Urothelium cell line (cell line): ENCODE data around the gene PPP2R5E.

Experiments
- DNase-seq: peaks from one replicate; pipeline ENCODE4 v3.0.0; 2011; ENCODE audit warnings: low spot score, mixed read lengths
- FAIRE-seq: peaks from 2 replicates; lab custom pipeline; 2011; peaks lifted over from hg19 to GRCh38; lab: Jason Lieb, UNC

PPP2R5E gene

DNA sequence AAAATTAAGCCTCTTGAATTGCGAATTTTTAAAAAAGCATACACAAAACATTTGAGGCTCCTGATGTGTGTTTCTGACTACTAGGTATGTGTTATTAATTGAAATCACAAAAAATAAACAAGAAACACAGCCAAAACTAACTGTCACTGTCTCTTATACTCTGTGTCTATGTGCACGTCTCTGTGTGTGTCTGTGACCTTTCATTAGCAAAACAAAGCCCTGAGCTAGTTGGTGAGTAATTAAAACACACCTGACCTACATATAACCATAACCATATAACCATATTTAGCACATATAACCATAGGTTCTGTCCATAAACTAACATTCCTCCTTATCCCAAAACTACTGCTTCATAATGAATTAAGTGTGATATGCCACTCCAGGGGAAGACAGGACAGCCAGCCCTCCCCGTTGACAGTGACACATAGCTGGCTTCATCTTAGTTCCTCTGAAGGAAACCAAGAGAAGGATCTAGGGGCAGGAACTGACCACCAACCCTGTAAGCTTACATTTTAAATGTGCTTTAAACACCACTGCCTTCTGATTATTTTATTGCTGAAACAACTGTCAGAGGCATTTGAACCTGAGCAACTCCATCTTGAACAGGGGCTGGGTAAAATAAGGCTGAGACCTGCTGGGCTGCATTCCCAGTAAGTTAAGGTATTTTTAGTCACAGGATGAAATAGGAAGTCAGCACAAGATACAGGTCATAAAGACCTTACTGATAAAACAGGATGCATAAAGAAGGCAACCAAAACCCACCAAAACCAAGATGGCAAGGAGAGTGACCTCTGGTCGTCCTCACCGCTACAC lies 106.7 kb downstream of the PPP2R5E start:
- FAIRE-seq (peak; percentile 76), DNase-seq (no peak)

DNA sequence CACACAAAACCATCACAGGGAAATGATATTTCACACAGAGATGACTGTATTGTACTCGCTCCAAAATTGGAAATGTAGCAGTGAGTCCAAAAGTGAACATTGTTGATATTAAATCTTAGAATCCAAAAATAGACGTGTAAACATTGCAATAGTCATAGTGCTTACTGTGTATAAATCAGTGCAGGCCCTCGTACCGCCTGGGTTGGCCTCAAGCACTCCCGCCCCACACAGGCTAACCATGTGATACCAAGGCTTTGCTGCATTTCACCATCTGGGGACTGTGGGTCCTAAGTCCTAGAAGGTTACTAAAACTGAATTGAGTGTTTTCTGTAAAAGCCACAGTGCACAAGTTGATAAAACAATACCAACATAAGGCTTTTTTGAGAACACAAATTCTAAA lies 107.3 kb downstream of the PPP2R5E start:
- DNase-seq: no peak
- FAIRE-seq: no peak

DNA sequence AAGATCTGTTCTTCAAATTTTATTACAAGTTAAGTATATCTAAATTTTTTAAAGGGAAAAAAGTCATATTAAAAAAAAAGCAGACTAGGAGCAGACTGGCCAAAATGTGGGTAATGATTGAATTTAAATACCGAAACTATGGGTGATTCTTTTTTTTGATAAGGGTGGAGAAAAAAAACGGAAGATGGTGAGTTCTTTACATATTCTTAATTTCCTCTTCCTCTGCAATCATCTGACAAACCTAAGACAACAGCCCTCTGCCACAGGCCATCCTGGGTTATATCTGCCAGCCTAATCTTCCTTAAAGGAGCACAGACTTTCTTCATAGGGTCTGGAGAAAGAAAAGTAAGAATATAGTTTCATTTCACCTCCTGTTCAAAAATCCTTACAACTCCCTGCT lies 108.0 kb downstream of the PPP2R5E start:
- no peak for FAIRE-seq
- DNase-seq: no peak

DNA sequence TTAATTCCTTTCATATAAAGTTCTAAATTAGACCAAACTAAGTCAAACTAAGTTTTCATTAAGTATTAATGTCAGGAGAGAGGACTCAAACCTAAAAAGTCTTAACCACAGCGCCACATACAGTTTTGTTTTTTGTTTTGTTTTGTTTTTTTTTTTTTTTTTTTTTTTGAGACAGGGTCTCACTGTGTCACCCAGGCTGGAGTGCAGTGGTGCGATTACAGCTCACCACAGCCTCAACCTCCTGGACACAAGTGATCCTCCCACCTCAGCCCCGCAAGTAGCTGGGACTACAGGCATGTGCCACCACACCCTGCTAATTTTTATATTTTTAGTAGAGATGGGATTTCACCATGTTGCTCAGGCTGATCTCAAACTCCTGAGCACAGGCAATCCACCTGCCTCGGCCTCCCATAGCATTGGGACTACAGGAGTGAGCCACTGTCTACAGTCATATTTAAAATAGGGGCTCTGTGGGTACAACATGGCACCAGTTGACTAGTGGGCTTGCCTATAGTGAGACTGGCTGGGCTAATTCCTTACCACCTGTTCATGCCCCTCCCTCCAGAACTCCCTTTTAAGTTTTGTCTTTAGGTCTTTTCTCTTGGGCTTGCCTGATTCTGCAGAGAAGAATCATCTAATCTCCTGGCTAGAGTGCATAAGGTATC lies 110.2 kb downstream of the PPP2R5E start:
- FAIRE-seq: peak; percentile 62

DNA sequence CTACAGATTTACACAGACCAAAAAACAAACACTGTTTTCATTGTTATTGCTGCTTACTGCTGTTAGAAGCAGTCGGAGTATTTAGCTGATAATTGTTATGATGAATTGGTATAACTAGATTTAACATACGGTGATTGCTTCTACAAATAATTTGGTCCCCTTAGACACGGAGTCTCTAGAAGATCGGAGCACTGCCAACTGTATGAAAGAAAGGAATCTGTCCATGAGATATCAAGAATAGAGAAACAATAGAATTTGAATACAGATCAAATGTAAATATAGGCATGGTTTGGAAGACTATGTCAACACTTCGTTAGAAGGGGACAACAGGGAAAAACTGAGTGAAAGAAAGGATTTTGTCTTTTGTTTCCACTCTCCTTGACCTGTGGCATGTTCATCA lies 110.9 kb downstream of the PPP2R5E start:
- FAIRE-seq: no peak
- no peak for DNase-seq

More for the DNA sequence above, 110.2 kb downstream of the PPP2R5E start:
- no peak for DNase-seq

DNA sequence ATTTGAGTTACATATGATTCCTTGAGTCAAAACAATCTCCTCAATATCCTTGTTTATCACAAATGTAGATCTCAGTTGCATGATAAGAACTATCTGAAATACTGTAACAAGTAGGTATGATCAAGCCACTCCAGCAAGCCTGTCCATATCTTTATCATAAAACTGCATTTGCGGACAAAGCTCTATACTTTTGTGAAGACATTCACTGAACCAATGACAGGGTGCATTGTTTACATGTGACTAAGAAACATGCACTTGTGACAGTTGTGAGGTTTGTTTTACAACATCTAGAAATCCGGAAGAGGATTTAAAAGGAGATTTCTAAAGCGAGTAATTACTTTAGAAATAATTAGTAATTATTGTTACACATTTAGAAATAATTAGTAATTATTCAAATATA lies 111.7 kb downstream of the PPP2R5E start:
- DNase-seq: no peak
- FAIRE-seq: no peak

DNA sequence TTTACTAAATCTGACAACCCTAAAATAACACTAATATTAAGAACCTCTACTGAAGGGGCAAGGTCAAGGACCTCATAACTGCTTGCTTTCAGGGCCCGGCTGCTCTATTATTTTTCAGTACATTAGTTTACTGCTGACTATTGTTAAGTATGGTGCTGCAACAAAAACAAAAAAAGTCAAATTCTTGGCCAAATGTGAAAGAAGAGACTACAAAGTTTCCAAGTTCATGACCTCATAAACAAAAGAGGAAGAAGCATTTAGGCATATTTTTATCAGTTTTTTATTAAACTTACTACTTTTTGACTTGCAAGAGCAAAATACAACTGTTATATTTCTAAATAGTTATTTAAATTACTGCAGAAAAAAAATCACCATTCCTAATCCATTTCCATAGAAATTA lies 114.7 kb downstream of the PPP2R5E start:
- no peak for DNase-seq
- no peak for FAIRE-seq

DNA sequence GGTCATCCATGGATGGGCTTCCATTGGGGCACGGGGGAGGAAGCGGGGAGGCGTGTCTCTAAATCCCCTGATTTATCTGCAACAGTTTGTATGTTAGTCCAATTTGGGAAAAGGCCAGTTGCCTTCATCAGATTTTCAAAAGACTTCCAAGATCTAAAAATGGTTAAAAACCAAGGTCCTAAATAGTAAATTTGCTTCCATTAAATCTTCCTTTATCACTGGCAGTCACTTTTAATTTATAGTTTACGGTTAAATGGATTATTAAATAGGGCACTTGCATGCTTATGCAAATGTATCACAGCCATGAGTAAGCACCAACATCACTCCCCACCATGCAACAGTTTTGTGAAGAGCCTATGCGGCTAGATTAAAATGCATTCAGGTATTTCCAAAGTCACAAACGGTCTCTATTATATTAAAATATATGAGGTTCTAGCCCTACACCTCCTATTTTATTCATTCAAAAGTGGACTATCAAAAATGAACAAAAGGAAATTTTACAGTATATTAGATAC lies 116.3 kb downstream of the PPP2R5E start:
- FAIRE-seq (no peak), DNase-seq (no peak)

DNA sequence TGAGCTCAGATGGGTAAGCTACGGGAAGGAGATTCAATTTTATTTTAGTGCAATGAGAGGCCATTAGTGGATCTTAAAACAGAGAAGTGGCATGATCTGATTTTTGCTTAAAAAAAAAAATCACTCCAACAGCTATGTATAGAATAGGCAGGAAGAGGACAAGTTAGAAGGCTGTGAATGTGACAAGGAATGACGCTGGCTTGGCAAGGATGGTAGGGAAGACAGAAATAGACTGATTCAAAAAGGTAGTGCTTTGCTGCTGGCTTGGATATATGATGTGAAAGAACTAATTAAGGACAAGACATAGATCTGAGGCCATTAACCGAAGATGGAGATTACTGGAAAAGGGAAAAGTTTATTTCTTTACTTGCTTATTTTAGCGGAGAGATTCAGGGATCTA lies 119.3 kb downstream of the PPP2R5E start:
- no peak for DNase-seq
- FAIRE-seq: no peak

DNA sequence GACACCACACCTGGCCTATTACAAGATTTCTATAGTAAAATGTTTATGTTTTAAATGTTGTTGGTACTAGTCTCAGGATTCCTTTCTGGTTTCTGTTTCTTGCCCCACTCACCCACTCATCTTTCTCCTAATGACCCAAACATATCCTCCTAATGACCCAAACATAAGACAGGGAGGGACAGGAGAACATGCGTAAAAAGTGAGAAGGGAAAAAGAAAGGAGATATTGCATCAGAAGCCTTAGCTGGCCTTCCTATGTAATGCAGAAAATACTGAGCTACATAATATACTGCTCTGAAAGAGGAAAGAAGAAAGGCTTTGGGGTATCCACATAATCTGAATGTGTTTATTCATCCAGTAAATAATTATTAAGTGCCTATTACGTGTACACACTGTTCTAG lies 119.8 kb downstream of the PPP2R5E start:
- DNase-seq (no peak), FAIRE-seq (no peak)

DNA sequence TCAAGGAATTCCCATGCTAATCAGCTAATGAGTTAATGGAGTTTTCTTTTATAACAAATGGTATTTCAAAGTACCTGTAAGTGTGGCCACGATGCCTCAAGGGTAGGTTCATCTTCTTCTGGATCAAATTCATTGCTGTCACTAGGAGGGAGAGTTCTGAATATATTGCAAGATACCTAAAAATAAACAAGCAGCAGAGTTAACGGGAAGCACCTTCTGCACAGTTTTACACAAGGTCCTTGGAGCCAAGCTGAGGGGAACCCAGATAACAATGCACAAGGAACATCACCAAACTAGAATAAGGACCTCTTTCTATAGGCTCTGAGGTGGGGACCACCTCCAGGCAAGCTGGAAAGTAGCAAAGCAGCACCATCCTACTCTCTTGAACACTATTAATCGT lies 121.3 kb downstream of the PPP2R5E start:
- DNase-seq (no peak), FAIRE-seq (no peak)

DNA sequence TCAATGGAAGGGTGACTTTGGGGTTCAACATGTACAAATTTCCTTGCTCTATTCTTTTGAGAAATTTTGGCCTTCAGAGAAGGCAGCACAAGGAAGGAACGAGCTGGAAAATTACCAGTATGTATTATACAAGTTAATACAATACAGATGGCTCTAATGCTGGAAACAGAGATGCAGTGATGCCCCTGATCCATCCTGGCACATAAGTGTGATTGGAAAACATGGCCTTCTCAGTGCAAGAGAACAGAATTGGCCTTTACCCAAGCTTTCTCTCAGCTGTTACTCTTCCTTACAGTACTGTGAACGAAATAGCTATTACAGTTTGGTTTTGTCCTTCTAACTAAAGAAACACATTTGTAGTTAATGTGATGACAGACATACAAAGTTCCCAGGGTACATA lies 122.0 kb downstream of the PPP2R5E start:
- FAIRE-seq (peak; percentile 40), DNase-seq (no peak)

DNA sequence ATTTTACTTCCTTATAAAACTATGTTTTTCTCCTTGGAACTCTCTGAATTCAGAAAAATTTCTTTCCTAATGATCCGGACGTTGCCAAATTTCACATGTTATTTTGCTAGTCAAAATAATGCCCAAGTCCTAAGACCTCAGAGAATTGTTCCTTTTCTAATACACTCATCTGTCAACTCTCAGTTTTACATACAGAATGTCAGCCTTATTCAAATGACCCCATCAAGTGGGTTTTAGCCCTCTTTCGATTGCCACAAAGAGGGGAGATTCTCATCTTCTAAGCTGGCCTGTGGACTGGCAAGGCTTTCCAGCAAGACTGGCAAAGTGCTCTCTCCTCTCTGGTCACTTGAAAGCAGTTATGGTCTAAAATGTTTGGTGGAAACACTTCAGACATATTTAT lies 125.2 kb downstream of the PPP2R5E start:
- DNase-seq (no peak), FAIRE-seq (no peak)

DNA sequence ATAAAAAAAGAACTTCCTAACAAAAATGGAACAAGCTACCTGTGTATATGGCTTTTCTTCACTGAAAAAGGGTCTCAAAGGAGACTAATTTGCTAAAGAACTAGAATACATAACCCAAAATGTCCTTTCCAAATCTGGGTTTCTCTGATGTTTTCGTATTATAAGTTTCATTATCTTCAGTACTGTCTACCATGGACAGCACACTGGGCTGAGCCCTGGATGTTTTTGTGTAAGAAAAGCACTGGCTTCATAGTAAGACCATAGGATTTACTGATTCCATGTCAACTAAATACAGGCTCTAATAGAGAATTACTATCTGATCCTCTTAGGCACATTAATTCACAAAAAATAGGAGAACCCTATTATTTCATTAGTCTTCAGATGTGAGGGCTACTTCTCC lies 130.2 kb downstream of the PPP2R5E start:
- FAIRE-seq (no peak), DNase-seq (no peak)

DNA sequence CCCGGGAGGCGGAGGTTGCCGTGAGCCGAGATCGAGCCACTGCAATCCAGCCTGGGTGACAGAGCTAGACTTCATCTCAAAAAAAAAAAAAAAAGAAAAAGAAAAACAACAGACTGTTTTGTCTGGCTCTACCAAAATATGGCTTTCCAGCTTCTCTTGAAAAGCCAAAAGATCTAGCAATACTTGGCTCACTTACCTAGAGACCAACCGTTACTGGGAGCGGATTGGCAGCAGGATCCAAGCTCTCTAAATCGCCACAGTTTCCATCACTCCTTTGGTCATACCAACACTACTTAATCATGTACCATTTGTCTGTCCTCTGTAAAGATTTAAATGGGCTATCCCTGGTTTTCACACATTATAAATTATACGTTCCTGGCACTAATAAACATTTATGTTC lies 136.8 kb downstream of the PPP2R5E start:
- no peak for FAIRE-seq
- no peak for DNase-seq

DNA sequence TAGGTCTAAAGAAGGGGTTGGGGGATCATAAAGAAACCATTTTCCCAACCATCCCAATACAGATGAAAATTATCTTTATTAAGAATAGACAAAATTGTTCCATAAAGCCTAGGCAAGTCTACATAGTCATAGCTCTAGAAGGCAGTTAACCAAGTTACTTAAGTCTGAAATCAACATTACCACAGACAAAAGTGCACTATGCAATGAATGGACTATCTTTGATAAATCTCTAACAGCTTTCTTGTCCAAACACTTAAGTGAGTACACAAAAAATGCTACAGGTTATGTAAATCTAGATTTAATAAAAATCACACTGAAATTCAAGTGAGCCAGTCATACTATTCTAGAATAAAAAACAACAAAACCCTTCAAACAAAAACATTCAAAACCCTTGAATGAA lies 137.5 kb downstream of the PPP2R5E start:
- DNase-seq (no peak), FAIRE-seq (no peak)

DNA sequence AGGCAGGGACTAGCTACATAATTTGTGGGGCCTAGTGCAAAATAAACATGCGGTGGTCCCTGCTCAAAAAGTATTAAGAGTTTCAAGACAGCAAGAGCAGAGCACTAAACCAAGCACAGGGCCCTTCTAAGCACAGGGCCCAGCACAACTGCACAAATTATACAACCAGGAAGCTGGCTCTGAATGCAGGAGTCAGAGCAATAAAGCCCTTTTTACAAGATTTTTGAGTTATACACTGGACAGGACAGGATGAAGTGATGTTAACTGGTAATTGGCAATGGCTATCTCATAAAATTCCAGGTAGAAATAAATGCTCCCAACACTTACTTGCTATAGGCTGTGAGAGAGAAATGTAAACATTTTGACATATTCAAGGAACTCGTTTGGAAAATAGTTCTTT lies 138.3 kb downstream of the PPP2R5E start:
- DNase-seq: no peak
- FAIRE-seq: no peak

DNA sequence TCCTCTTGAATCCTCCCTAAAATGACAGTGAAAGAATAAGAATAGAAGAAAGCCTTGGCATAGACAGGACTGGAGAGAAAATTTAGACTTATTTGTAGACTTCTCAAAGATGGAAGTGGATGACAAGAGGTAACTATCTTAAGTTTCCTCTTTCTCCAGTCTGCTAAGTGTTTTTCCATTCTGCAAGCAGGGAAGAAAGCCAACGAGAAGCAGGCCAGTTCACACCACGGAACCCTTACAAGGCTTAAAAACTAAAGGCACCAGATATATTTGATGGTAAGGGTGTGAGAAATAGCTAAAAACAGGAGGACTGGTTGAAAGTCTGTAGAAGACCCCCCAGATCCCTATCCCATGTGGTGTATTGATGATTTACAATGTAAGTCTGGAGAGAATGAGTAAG lies 141.5 kb downstream of the PPP2R5E start:
- peak; percentile 17 for FAIRE-seq

DNA sequence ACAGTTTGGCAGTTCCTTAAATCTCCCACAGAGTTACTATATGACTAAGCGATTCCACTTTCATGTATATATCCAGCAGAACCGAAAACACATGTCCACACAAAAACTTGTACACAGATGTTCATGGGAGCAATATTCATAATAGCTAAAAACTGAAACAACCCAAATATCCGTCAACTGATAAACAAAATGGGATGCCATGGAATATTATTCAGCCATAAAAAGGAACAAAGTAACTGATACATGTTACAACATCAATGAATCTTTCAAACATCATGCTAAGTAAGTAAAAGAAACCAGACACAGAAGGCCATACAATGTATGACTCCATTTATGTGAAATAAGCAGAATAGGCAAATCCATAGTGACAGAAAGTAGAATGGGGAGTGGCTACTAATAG lies 144.2 kb downstream of the PPP2R5E start:
- no peak for FAIRE-seq
- DNase-seq: no peak

More for the DNA sequence above, 141.5 kb downstream of the PPP2R5E start:
- DNase-seq: no peak

DNA sequence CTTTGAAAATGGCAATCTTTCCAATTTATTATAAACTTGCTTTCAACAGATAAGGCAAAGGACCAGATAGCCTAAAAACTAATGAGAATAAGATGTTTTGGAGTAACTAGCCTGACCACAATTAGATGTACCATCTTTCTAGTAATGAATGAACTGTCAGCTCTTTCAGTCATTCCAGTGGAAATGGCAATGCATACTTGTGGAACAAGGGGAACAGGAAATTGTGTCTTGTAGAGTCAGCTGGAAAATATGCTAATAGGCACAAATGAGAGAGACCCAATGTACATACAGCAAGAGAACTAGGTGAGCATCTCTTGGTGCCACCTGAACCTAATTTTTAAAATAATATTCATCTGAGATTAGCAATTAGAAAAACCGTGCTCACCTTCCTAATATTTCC lies 148.3 kb downstream of the PPP2R5E start:
- FAIRE-seq: no peak
- no peak for DNase-seq

DNA sequence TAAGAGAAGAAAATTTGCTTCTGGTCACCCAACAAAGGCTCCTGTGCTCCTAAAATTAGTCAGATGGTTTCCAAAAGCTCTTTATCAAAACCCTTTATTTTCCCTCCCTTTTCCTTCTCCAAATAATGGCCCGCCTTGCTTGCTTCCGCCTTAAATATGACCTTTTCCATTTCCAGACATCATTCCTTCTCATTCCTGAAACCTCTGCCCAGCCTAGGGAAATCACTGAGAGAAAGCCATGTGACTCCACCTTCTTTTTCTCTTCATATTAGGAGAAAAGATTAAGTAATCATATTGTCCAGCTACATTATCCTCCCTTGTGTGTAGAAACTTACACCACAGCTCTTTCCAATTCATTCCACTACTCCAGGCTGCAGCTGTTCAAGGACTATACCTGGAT lies 148.7 kb downstream of the PPP2R5E start:
- DNase-seq: no peak

DNA sequence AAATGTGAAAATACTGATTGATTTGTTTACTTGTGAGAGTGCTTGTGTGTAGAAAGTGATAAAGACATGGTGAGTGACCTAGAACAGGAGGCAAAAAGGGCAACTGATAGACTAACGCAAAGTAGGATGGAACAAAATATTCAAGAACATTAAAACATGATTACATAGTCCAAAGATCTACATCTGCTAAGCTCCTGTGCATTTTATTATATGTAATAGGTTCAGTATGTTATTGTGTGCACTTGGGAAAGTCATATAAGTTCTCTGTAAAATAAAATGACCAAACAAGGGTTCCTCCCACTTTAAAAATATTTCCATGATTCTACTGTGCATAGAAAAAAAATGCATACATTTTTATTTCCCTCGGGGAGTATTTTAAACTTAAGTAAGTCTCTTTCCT lies 150.2 kb downstream of the PPP2R5E start:
- FAIRE-seq: no peak

More for the DNA sequence above, 148.7 kb downstream of the PPP2R5E start:
- no peak for FAIRE-seq

More for the DNA sequence above, 150.2 kb downstream of the PPP2R5E start:
- DNase-seq: no peak
